ENCODE results near the gene LARGE1.
"Not testable (repeated sequence)": the region's sequence is repeated elsewhere in the genome, so short reads cannot be mapped to it uniquely, and the experiment has no call there.

Gene LARGE1

GRCh38 chr22:33883961-33884808 lies 36.1 kb downstream of the LARGE1 start:
- DNase-seq (ENCODE audit: low read depth) = no peak

- DNase-seq (ENCODE audit: low read depth) = no peak
Measured at GRCh38 chr22:33883561-33883960, 36.7 kb downstream of the LARGE1 start.

GRCh38 chr22:33882991-33883390 lies 37.3 kb downstream of the LARGE1 start:
- no peak for DNase-seq (ENCODE audit: low read depth)

GRCh38 chr22:33880986-33881385 lies 39.3 kb downstream of the LARGE1 start:
- no peak for DNase-seq (ENCODE audit: low read depth)

- no peak for DNase-seq (ENCODE audit: low read depth)
Measured at GRCh38 chr22:33879796-33880195, 40.5 kb downstream of the LARGE1 start.

- DNase-seq (ENCODE audit: low read depth) = no peak
Measured at GRCh38 chr22:33875316-33875715, 45.0 kb downstream of the LARGE1 start.

GRCh38 chr22:33874206-33874605 lies 46.1 kb downstream of the LARGE1 start:
- DNase-seq (ENCODE audit: low read depth) = no peak

GRCh38 chr22:33873666-33874065 lies 46.6 kb downstream of the LARGE1 start:
- DNase-seq (ENCODE audit: low read depth) = no peak

- DNase-seq (ENCODE audit: low read depth) = no peak
Measured at GRCh38 chr22:33873186-33873585, 47.1 kb downstream of the LARGE1 start.

GRCh38 chr22:33871935-33872334 lies 48.3 kb downstream of the LARGE1 start:
- DNase-seq (ENCODE audit: low read depth) = no peak

GRCh38 chr22:33869946-33870345 lies 50.3 kb downstream of the LARGE1 start:
- DNase-seq (ENCODE audit: low read depth) = no peak

GRCh38 chr22:33867971-33868370 lies 52.3 kb downstream of the LARGE1 start:
- DNase-seq (ENCODE audit: low read depth) = no peak

- no peak for DNase-seq (ENCODE audit: low read depth)
Measured at GRCh38 chr22:33867118-33867866, 53.0 kb downstream of the LARGE1 start.

GRCh38 chr22:33866511-33866910 lies 53.8 kb downstream of the LARGE1 start:
- DNase-seq (ENCODE audit: low read depth) = no peak

GRCh38 chr22:33865996-33866395 lies 54.3 kb downstream of the LARGE1 start:
- DNase-seq (ENCODE audit: low read depth) = no peak

- DNase-seq (ENCODE audit: low read depth) = no peak
Measured at GRCh38 chr22:33865248-33865647, 55.0 kb downstream of the LARGE1 start.

- DNase-seq (ENCODE audit: low read depth) = no peak
Measured at GRCh38 chr22:33864723-33865130, 55.5 kb downstream of the LARGE1 start.

GRCh38 chr22:33861216-33861875 lies 58.9 kb downstream of the LARGE1 start:
- no peak for DNase-seq (ENCODE audit: low read depth)

GRCh38 chr22:33860386-33860785 lies 59.9 kb downstream of the LARGE1 start:
- no peak for DNase-seq (ENCODE audit: low read depth)

- no peak for DNase-seq (ENCODE audit: low read depth)
Measured at GRCh38 chr22:33859311-33859710, 61.0 kb downstream of the LARGE1 start.

- not testable (repeated sequence) for DNase-seq (ENCODE audit: low read depth)
Measured at GRCh38 chr22:33858653-33859052, 61.6 kb downstream of the LARGE1 start.

GRCh38 chr22:33857767-33858166 lies 62.5 kb downstream of the LARGE1 start:
- not testable (repeated sequence) for DNase-seq (ENCODE audit: low read depth)

- DNase-seq (ENCODE audit: low read depth) = no peak
Measured at GRCh38 chr22:33854724-33855123, 65.6 kb downstream of the LARGE1 start.
